ENCODE measurements around the gene RAD51B.

GRCh38 chr14:68012871-68013270, 193.3 kb downstream of the RAD51B start:
- TF ChIP-seq, protein P1, sequence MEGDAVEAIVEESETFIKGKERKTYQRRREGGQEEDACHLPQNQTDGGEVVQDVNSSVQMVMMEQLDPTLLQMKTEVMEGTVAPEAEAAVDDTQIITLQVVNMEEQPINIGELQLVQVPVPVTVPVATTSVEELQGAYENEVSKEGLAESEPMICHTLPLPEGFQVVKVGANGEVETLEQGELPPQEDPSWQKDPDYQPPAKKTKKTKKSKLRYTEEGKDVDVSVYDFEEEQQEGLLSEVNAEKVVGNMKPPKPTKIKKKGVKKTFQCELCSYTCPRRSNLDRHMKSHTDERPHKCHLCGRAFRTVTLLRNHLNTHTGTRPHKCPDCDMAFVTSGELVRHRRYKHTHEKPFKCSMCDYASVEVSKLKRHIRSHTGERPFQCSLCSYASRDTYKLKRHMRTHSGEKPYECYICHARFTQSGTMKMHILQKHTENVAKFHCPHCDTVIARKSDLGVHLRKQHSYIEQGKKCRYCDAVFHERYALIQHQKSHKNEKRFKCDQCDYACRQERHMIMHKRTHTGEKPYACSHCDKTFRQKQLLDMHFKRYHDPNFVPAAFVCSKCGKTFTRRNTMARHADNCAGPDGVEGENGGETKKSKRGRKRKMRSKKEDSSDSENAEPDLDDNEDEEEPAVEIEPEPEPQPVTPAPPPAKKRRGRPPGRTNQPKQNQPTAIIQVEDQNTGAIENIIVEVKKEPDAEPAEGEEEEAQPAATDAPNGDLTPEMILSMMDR (IDR thresholded peaks at IDR 0.05; ENCODE audit: low read length) = no peak
- no peak for TF ChIP-seq EZH2phosphoT487 (IDR thresholded peaks at IDR 0.05; ENCODE audit: low read length)
